Hematopoietic multipotent progenitor cell treated with erythropoietin and hydrocortisone succinate and interleukin-3 and kit ligand, for 4 days (in vitro differentiated cells): Measurements from ENCODE around the gene SOBP.

Experiments
- DNase-seq: peaks from one replicate; pipeline ENCODE4 v3.0.0-alpha.2; 2015

The SOBP gene

GRCh38 chr6:107699254-107699653, 209.3 kb downstream of the SOBP start:
- no peak for DNase-seq

- peak; percentile 56 for DNase-seq
These were observed 209.9 kb downstream of the SOBP start for GRCh38 chr6:107699697-107700325.

- DNase-seq, result no peak
These were observed 213.7 kb downstream of the SOBP start for GRCh38 chr6:107703606-107704005.

- DNase-seq, result peak; percentile 65
These were observed 214.6 kb downstream of the SOBP start for GRCh38 chr6:107704347-107705013.

GRCh38 chr6:107706516-107707115, 216.7 kb downstream of the SOBP start:
- no peak for DNase-seq

GRCh38 chr6:107707346-107708275, 217.7 kb downstream of the SOBP start:
- DNase-seq, result no peak

- no peak for DNase-seq
These were observed 218.5 kb downstream of the SOBP start for GRCh38 chr6:107708435-107708834.

GRCh38 chr6:107709341-107709740, 219.4 kb downstream of the SOBP start:
- no peak for DNase-seq
